Measurements from ENCODE around the gene DUSP15. TPM values are rescaled to one million over a fixed set of nuclear protein-coding genes. Genes with fewer than 3 reads are reported as not detected.

Gene DUSP15
- total and polyA plus RNA-seq, 9 donors, result 2.5 to 17.0 (median 6.9) TPM

GRCh38 chr20:31826074-31826473 is 44.3 kb downstream of the DUSP15 start:
- intact Hi-C loops (cut with DNase I), result no loop called here

GRCh38 chr20:31824554-31825313 is 45.6 kb downstream of the DUSP15 start:
- TF ChIP-seq POLR2A (IDR thresholded peaks at IDR 0.05), result no peak
- no peak for TF ChIP-seq CTCF (IDR thresholded peaks at IDR 0.05)
- TF ChIP-seq EP300 (IDR thresholded peaks at IDR 0.05), result no peak
- no peaks in the 10 kb centered on the region for H3K36me3 ChIP-seq
- WGBS, 3 donors, result 72 to 80% (median 76%) methylated on average over 14 of the region's 14 CpGs
- DNase-seq, result no peak
- H3K4me3 ChIP-seq, result no peak overlapping the region
- no peaks in the 10 kb centered on the region for H3K4me1 ChIP-seq (ENCODE audit: insufficient read depth)
- H3K27ac ChIP-seq, result no peak overlapping the region
- intact Hi-C loops (cut with DNase I), result loop anchor here in 3 of 4 donors (5.0 kb wide), 4 partner anchors 128 to 213 kb away; partner anchors contain the start of gene PDRG1 (in 2 of the 3)
- no peaks in the 10 kb centered on the region for H3K27me3 ChIP-seq
- H3K9me3 ChIP-seq, result no peaks in the 10 kb centered on the region

More at GRCh38 chr20:31826074-31826473, 44.3 kb downstream of the DUSP15 start:
- Histone ChIP-seq H3K27me3 (no peaks in the 10 kb centered on the region), H3K4me1 (ENCODE audit: insufficient read depth) (no peaks in the 10 kb centered on the region), H3K4me3 (no peak overlapping the region), H3K9me3 (no peaks in the 10 kb centered on the region), H3K36me3 (no peaks in the 10 kb centered on the region), H3K27ac (no peak overlapping the region)
- DNase-seq, result no peak
- 86 to 92% (median 89%) methylated on average over 5 of the region's 5 CpGs for WGBS, 3 donors
- no peak for TF ChIP-seq CTCF (IDR thresholded peaks at IDR 0.05)
- TF ChIP-seq EP300 (IDR thresholded peaks at IDR 0.05), result no peak
- TF ChIP-seq POLR2A (IDR thresholded peaks at IDR 0.05), result no peak

- TF ChIP-seq EP300 (IDR thresholded peaks at IDR 0.05) (no peak), POLR2A (IDR thresholded peaks at IDR 0.05) (no peak), CTCF (IDR thresholded peaks at IDR 0.05) (no peak)
- Histone ChIP-seq H3K36me3 (no peaks in the 10 kb centered on the region), H3K27me3 (no peaks in the 10 kb centered on the region), H3K27ac (no peak overlapping the region), H3K4me3 (no peak overlapping the region), H3K9me3 (no peaks in the 10 kb centered on the region), H3K4me1 (ENCODE audit: insufficient read depth) (no peaks in the 10 kb centered on the region)
- intact Hi-C loops (cut with DNase I), result loop anchor here in 3 of 4 donors (5.0 kb wide), 4 partner anchors 128 to 213 kb away; partner anchors contain the start of gene PDRG1 (in 2 of the 3)
- no peak for DNase-seq
- 90 to 97% (median 91%) methylated on average over 4 of the region's 4 CpGs for WGBS, 3 donors
These were observed 46.2 kb downstream of the DUSP15 start for GRCh38 chr20:31824125-31824485.

GRCh38 chr20:31823360-31824124 is 46.8 kb downstream of the DUSP15 start:
- Histone ChIP-seq H3K27ac (no peak overlapping the region), H3K9me3 (no peaks in the 10 kb centered on the region), H3K27me3 (no peaks in the 10 kb centered on the region), H3K4me1 (ENCODE audit: insufficient read depth) (no peaks in the 10 kb centered on the region), H3K36me3 (no peaks in the 10 kb centered on the region), H3K4me3 (no peak overlapping the region)
- no peak for DNase-seq
- 52 to 65% (median 57%) methylated on average over 8 to 14 of the region's 14 CpGs for WGBS, 3 donors
- intact Hi-C loops (cut with DNase I), result loop anchor here (2.0 to 5.0 kb wide), 6 partner anchors 129 to 214 kb away; partner anchors contain the start of gene PDRG1 (in 3 of the 4)
- no peak for TF ChIP-seq CTCF (IDR thresholded peaks at IDR 0.05)
- TF ChIP-seq POLR2A (IDR thresholded peaks at IDR 0.05), result no peak
- no peak for TF ChIP-seq EP300 (IDR thresholded peaks at IDR 0.05)

All from ovary (tissue), 9 donors.